Measurements from ENCODE around the gene COL27A1. TPM values are rescaled to one million over a fixed set of nuclear protein-coding genes. Genes with fewer than 3 reads are reported as not detected.

The COL27A1 gene
- total and polyA plus RNA-seq, 3 donors from 2014 or later, result 9.3 to 68.8 (median 25.7) TPM

- H3K4me3 ChIP-seq, result no peak overlapping the region
- no peak for DNase-seq
- no peaks in the 10 kb centered on the region for H3K36me3 ChIP-seq (ENCODE audit: low read depth, missing control alignments)
- H3K27me3 ChIP-seq, result no peaks in the 10 kb centered on the region
- TF ChIP-seq CTCF (IDR thresholded peaks at IDR 0.05), result no peak
- intact Hi-C loops (cut with DNase I; ENCODE audit: low total_unique reads), result no loop called here
- H3K4me1 ChIP-seq, result no peaks in the 10 kb centered on the region
- 81 to 85% methylated on average over 8 of the region's 8 CpGs for WGBS, 2 donors
- H3K27ac ChIP-seq, result no peak overlapping the region
- H3K9me3 ChIP-seq, result no peaks in the 10 kb centered on the region
Observed at GRCh38 chr9:114198249-114199040, 43.1 kb downstream of the COL27A1 start.

- Histone ChIP-seq H3K9me3 (no peaks in the 10 kb centered on the region), H3K36me3 (ENCODE audit: low read depth, missing control alignments) (no peaks in the 10 kb centered on the region), H3K4me1 (no peaks in the 10 kb centered on the region), H3K27ac (no peak overlapping the region), H3K4me3 (no peak overlapping the region), H3K27me3 (no peaks in the 10 kb centered on the region)
- 96 to 97% methylated on average over 16 to 17 of the region's 17 CpGs for WGBS, 2 donors
- intact Hi-C loops (cut with DNase I; ENCODE audit: low total_unique reads), result no loop called here
- TF ChIP-seq POLR2A (IDR thresholded peaks at IDR 0.05), result no peak
- no peak for TF ChIP-seq CTCF (IDR thresholded peaks at IDR 0.05)
- DNase-seq, result no peak
Observed at GRCh38 chr9:114200721-114201300, 45.5 kb downstream of the COL27A1 start.

GRCh38 chr9:114202396-114202795, 47.1 kb downstream of the COL27A1 start:
- Histone ChIP-seq H3K36me3 (ENCODE audit: low read depth, missing control alignments) (no peaks in the 10 kb centered on the region), H3K4me1 (peaks cover 9% of the 10 kb centered on the region), H3K9me3 (no peaks in the 10 kb centered on the region), H3K27ac (no peak overlapping the region), H3K27me3 (no peaks in the 10 kb centered on the region), H3K4me3 (no peak overlapping the region)
- intact Hi-C loops (cut with DNase I; ENCODE audit: low total_unique reads), result no loop called here
- DNase-seq, result no peak
- 92% methylated on average over 6 of the region's 6 CpGs for WGBS, 2 donors
- TF ChIP-seq CTCF (IDR thresholded peaks at IDR 0.05) (no peak), POLR2A (IDR thresholded peaks at IDR 0.05) (no peak)

GRCh38 chr9:114202849-114203248, 47.5 kb downstream of the COL27A1 start:
- Histone ChIP-seq H3K27ac (no peak overlapping the region), H3K9me3 (no peaks in the 10 kb centered on the region), H3K4me1 (peaks cover 11% of the 10 kb centered on the region), H3K27me3 (no peaks in the 10 kb centered on the region), H3K36me3 (ENCODE audit: low read depth, missing control alignments) (no peaks in the 10 kb centered on the region), H3K4me3 (no peak overlapping the region)
- TF ChIP-seq CTCF (IDR thresholded peaks at IDR 0.05) (no peak), POLR2A (IDR thresholded peaks at IDR 0.05) (no peak)
- intact Hi-C loops (cut with DNase I; ENCODE audit: low total_unique reads), result no loop called here
- no peak for DNase-seq
- WGBS, 2 donors, result 81 to 90% methylated on average over 4 of the region's 4 CpGs

Measured in testis (tissue), 3 donors.